Left forelimb (tissue), 1 donor: ENCODE data around the gene ZNF287.

Experiments
- DNase-seq: peaks from one replicate; pipeline ENCODE4 v3.0.0-alpha.2; 2018; ENCODE audit warnings: low spot score

Gene ZNF287

GRCh38 chr17:16516594-16517051 lies 52.4 kb downstream of the ZNF287 start:
- DNase-seq, result no peak

- DNase-seq, result no peak
Measured at GRCh38 chr17:16515933-16516332, 53.1 kb downstream of the ZNF287 start.

GRCh38 chr17:16513873-16514272 lies 55.1 kb downstream of the ZNF287 start:
- DNase-seq, result no peak

- no peak for DNase-seq
Measured at GRCh38 chr17:16512011-16512410, 57.0 kb downstream of the ZNF287 start.

- no peak for DNase-seq
Measured at GRCh38 chr17:16511593-16511992, 57.4 kb downstream of the ZNF287 start.

GRCh38 chr17:16507918-16508533 lies 61.0 kb downstream of the ZNF287 start:
- no peak for DNase-seq

- no peak for DNase-seq
Measured at GRCh38 chr17:16506188-16506587, 62.8 kb downstream of the ZNF287 start.

GRCh38 chr17:16504984-16505383 lies 64.0 kb downstream of the ZNF287 start:
- no peak for DNase-seq
